Effector CD8-positive, alpha-beta T cell (primary cell): ENCODE results near the gene WDR90.
"Not testable (repeated sequence)": the region's sequence is repeated elsewhere in the genome, so short reads cannot be mapped to it uniquely, and the experiment has no call there.

Experiments used
- DNase-seq: peaks from one replicate; lab custom pipeline; 2025; lab: John Stamatoyannopoulos, UW

The WDR90 gene

GRCh38 chr16:689175-689897 is 40.2 kb downstream of the WDR90 start:
- DNase-seq, result no peak

- DNase-seq, result not testable (repeated sequence)
Observed at GRCh38 chr16:691242-691641, 42.1 kb downstream of the WDR90 start.

- no peak for DNase-seq
Observed at GRCh38 chr16:692356-693108, 43.4 kb downstream of the WDR90 start.

GRCh38 chr16:693364-693763 is 44.2 kb downstream of the WDR90 start:
- no peak for DNase-seq

- DNase-seq, result peak; percentile 30
Observed at GRCh38 chr16:693766-694165, 44.6 kb downstream of the WDR90 start.

- DNase-seq, result no peak
Observed at GRCh38 chr16:694187-694862, 45.2 kb downstream of the WDR90 start.

GRCh38 chr16:694863-695354 is 45.7 kb downstream of the WDR90 start:
- DNase-seq, result no peak

GRCh38 chr16:695355-696089 is 46.4 kb downstream of the WDR90 start:
- DNase-seq, result peak; percentile 39

- no peak for DNase-seq
Observed at GRCh38 chr16:698911-699671, 49.9 kb downstream of the WDR90 start.

- DNase-seq, result peak; percentile 18
Observed at GRCh38 chr16:700684-701584, 51.8 kb downstream of the WDR90 start.

GRCh38 chr16:702341-702740 is 53.2 kb downstream of the WDR90 start:
- DNase-seq, result no peak

GRCh38 chr16:703406-703805 is 54.2 kb downstream of the WDR90 start:
- no peak for DNase-seq

- DNase-seq, result no peak
Observed at GRCh38 chr16:704047-704446, 54.9 kb downstream of the WDR90 start.

GRCh38 chr16:704552-705380 is 55.6 kb downstream of the WDR90 start:
- DNase-seq, result no peak

GRCh38 chr16:705431-706188 is 56.4 kb downstream of the WDR90 start, which contains the start of gene FBXL16:
FBXL16 (minus strand) TSS chr16:705801; CDS start chr16:697405, 8,396 bp downstream.
- no peak for DNase-seq

GRCh38 chr16:706189-707061 is 57.3 kb downstream of the WDR90 start:
- DNase-seq, result no peak

GRCh38 chr16:707062-707538 is 57.9 kb downstream of the WDR90 start:
- no peak for DNase-seq
